ENCODE results near the gene IL18. TPM values are rescaled to one million over a fixed set of nuclear protein-coding genes. Genes with fewer than 3 reads are reported as not detected.

Gene IL18
- total and polyA plus RNA-seq, 9 of the 15 experiments (the other 6 are each of a cell fraction or from before 2014, with no cell fraction given) = 4.1 to 10.0 (median 6.1) TPM

DNA sequence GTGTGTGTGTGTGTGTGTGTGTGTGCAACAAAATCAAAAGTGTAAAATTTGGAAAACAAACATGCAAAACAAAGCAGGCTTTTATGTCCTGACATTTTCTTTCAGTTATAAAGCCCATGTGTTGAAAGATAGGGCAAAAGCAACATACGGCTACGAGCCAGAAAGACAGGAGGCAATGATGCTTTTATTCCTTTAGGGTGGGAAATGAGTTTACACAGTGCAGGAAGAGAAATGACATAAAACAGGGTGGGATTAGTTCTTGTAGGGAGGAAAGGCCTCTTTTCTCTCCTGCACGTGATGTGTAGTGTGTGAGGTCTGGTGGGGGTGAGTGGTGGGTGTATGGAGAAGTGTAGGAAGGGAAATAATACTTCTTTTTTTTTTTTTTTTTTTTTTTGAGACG, 29.4 kb downstream of the IL18 start:
- in situ Hi-C loops (cut with MboI) = no loop called here
- TF ChIP-seq OTX1 (CRISPR knock-in tag; IDR thresholded peaks at IDR 0.05) = no peak
- TF ChIP-seq, protein P1, sequence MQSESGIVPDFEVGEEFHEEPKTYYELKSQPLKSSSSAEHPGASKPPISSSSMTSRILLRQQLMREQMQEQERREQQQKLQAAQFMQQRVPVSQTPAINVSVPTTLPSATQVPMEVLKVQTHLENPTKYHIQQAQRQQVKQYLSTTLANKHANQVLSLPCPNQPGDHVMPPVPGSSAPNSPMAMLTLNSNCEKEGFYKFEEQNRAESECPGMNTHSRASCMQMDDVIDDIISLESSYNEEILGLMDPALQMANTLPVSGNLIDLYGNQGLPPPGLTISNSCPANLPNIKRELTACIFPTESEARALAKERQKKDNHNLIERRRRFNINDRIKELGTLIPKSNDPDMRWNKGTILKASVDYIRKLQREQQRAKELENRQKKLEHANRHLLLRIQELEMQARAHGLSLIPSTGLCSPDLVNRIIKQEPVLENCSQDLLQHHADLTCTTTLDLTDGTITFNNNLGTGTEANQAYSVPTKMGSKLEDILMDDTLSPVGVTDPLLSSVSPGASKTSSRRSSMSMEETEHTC (IDR thresholded peaks at IDR 0.05) = no peak
- TF ChIP-seq ZNF589 (CRISPR knock-in tag; IDR thresholded peaks at IDR 0.05; ENCODE audit: low read depth) = no peak
- no peak for TF ChIP-seq SAFB2 (IDR thresholded peaks at IDR 0.05; ENCODE audit: borderline replicate concordance, low read depth, low read length, severe bottlenecking)
- no peak for TF ChIP-seq ZNF134 (CRISPR knock-in tag; conservative IDR thresholded peaks at IDR 0.05)
- TF ChIP-seq, protein P2, sequence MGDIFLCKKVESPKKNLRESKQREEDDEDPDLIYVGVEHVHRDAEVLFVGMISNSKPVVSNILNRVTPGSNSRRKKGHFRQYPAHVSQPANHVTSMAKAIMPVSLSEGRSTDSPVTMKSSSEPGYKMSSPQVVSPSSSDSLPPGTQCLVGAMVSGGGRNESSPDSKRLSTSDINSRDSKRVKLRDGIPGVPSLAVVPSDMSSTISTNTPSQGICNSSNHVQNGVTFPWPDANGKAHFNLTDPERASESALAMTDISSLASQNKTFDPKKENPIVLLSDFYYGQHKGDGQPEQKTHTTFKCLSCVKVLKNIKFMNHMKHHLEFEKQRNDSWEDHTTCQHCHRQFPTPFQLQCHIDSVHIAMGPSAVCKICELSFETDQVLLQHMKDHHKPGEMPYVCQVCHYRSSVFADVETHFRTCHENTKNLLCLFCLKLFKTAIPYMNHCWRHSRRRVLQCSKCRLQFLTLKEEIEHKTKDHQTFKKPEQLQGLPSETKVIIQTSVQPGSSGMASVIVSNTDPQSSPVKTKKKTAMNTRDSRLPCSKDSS (IDR thresholded peaks at IDR 0.05; ENCODE audit: low read depth, partially characterized antibody) = no peak
- no peak for TF ChIP-seq TCF7L2 (IDR thresholded peaks at IDR 0.05; ENCODE audit: low read depth, low read length)
- TF ChIP-seq, protein P3, sequence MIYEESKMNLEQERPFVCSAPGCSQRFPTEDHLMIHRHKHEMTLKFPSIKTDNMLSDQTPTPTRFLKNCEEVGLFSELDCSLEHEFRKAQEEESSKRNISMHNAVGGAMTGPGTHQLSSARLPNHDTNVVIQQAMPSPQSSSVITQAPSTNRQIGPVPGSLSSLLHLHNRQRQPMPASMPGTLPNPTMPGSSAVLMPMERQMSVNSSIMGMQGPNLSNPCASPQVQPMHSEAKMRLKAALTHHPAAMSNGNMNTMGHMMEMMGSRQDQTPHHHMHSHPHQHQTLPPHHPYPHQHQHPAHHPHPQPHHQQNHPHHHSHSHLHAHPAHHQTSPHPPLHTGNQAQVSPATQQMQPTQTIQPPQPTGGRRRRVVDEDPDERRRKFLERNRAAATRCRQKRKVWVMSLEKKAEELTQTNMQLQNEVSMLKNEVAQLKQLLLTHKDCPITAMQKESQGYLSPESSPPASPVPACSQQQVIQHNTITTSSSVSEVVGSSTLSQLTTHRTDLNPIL (CRISPR knock-in tag; IDR thresholded peaks at IDR 0.05) = no peak
- no peak for TF ChIP-seq ILK (tag; IDR thresholded peaks at IDR 0.05; ENCODE audit: borderline replicate concordance, low read depth)
- TF ChIP-seq, protein P4, sequence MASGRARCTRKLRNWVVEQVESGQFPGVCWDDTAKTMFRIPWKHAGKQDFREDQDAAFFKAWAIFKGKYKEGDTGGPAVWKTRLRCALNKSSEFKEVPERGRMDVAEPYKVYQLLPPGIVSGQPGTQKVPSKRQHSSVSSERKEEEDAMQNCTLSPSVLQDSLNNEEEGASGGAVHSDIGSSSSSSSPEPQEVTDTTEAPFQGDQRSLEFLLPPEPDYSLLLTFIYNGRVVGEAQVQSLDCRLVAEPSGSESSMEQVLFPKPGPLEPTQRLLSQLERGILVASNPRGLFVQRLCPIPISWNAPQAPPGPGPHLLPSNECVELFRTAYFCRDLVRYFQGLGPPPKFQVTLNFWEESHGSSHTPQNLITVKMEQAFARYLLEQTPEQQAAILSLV (tag; IDR thresholded peaks at IDR 0.05) = no peak
- no peak for TF ChIP-seq LARP7 (IDR thresholded peaks at IDR 0.05)
- no peak for TF ChIP-seq HMG20B (CRISPR knock-in tag; IDR thresholded peaks at IDR 0.05)
- no peak for TF ChIP-seq ZNF274 (IDR thresholded peaks at IDR 0.05; ENCODE audit: borderline replicate concordance, low read depth, low read length)
- TF ChIP-seq JUNB (CRISPR knock-in tag; conservative IDR thresholded peaks at IDR 0.05) = no peak

More for the DNA sequence above, 29.4 kb downstream of the IL18 start:
- no peak for DNase-seq (ENCODE audit: extremely low read depth in 1 of 4, low spot score in 3 of 4)
- BruUV-seq (replicated peaks) = no TSS peak
- Histone ChIP-seq H3K9me1 (ENCODE audit: control insufficient read depth, insufficient read depth, low read length) (no peaks in the 10 kb centered on the region), H3K79me2 (ENCODE audit: control insufficient read depth, insufficient read depth, low read length) (no peaks in the 10 kb centered on the region), H3K4me2 (ENCODE audit: insufficient read depth, low read length) (no peak overlapping the region), H3K36me3 (ENCODE audit: control insufficient read depth, insufficient read depth, low read length) (no peaks in the 10 kb centered on the region), H3K9me3 (replicated peaks; ENCODE audit: control insufficient read depth, insufficient read depth, low read depth, low read length) (no peaks in the 10 kb centered on the region), H3K4me1 (replicated peaks in 1 of 2; ENCODE audit: control insufficient read depth in 2 of 2, insufficient read depth in 2 of 2, low read length in 2 of 2) (no peaks in the 10 kb centered on the region), H2AFZ (ENCODE audit: low read depth, low read length) (no peak overlapping the region), H3K9ac (ENCODE audit: insufficient read depth in 1 of 2, low read depth in 2 of 2, low read length in 2 of 2) (no peak overlapping the region), H4K20me1 (replicated peaks; ENCODE audit: control insufficient read depth, insufficient read depth, low read length) (no peaks in the 10 kb centered on the region), H3K27me3 (ENCODE audit: control insufficient read depth in 2 of 2, insufficient read depth in 2 of 2, low read length in 2 of 2) (no peaks in the 10 kb centered on the region), H3K4me3 (no peak overlapping the region), H3K27ac (ENCODE audit: extremely low read depth, low read depth, low read length) (no peak overlapping the region)
- 54% methylated on average over 3 of the region's 4 CpGs for WGBS (ENCODE audit: insufficient coverage, low coverage, missing lambda C conversion rate)
- no peak for FAIRE-seq
- ChIA-PET CTCF (ENCODE audit: low intra/inter-chr PET ratio) (no interaction called here), POLR2A (no interaction called here)
- intact Hi-C loops (cut with micrococcal nuclease) = no loop called here
- no peak for ATAC-seq
